ENCODE measurements around the gene DACH1. TPM values are rescaled to one million over a fixed set of nuclear protein-coding genes. Genes with fewer than 3 reads are reported as not detected.

Gene DACH1
- total RNA-seq, 1 experiment from 2014 or later, result not detected

GRCh38 chr13:71704656-71705055 is 162.3 kb downstream of the DACH1 start:
- no peaks in the 10 kb centered on the region for H3K36me3 ChIP-seq (ENCODE audit: low read depth, low read length)
- POLR2A ChIA-PET (ENCODE audit: unreplicated experiment), result no interaction called here
- no peak overlapping the region for H3K4me3 ChIP-seq (ENCODE audit: low read length)
- H4K20me1 ChIP-seq (ENCODE audit: low read length), result no peaks in the 10 kb centered on the region
- H3K9me2 ChIP-seq (replicated peaks; ENCODE audit: low read length), result no peaks in the 10 kb centered on the region
- no peaks in the 10 kb centered on the region for H3K4me1 ChIP-seq (ENCODE audit: insufficient read depth, low read length)
- no peak overlapping the region for H3K27ac ChIP-seq (ENCODE audit: low read length)
- CTCF ChIA-PET, result no interaction called here
- BruUV-seq (replicated peaks), result no TSS peak
- ATAC-seq (no peak), DNase-seq (no peak)
- no peaks in the 10 kb centered on the region for H3K79me2 ChIP-seq (ENCODE audit: low read length)
- H3F3A ChIP-seq (ENCODE audit: low read length, unreplicated experiment), result no peaks in the 10 kb centered on the region
- H3K4me2 ChIP-seq (ENCODE audit: low read length), result no peak overlapping the region
- intact Hi-C loops (cut with micrococcal nuclease), result no loop called here
- H3K9ac ChIP-seq (ENCODE audit: low read length), result no peak overlapping the region
- TF ChIP-seq CTCF (conservative IDR thresholded peaks at IDR 0.05; ENCODE audit: low read depth, low read length) (no peak), EZH2 (IDR thresholded peaks at IDR 0.05; ENCODE audit: low read length, unreplicated experiment) (no peak)
- no peaks in the 10 kb centered on the region for H3K27me3 ChIP-seq (ENCODE audit: low read length)
- H3K9me3 ChIP-seq (ENCODE audit: low read length), result no peaks in the 10 kb centered on the region
- no peak overlapping the region for H2AFZ ChIP-seq (ENCODE audit: low read length)

GRCh38 chr13:71703138-71703537 is 163.9 kb downstream of the DACH1 start:
- no peaks in the 10 kb centered on the region for H3K9me3 ChIP-seq (ENCODE audit: low read length)
- no TSS peak for BruUV-seq (replicated peaks)
- no peak for DNase-seq
- no peaks in the 10 kb centered on the region for H3K4me1 ChIP-seq (ENCODE audit: insufficient read depth, low read length)
- H2AFZ ChIP-seq (ENCODE audit: low read length), result no peak overlapping the region
- no peak for ATAC-seq
- no peaks in the 10 kb centered on the region for H3K36me3 ChIP-seq (ENCODE audit: low read depth, low read length)
- intact Hi-C loops (cut with micrococcal nuclease), result no loop called here
- H4K20me1 ChIP-seq (ENCODE audit: low read length), result no peaks in the 10 kb centered on the region
- CTCF ChIA-PET, result no interaction called here
- H3K4me3 ChIP-seq (ENCODE audit: low read length), result no peak overlapping the region
- no peak overlapping the region for H3K27ac ChIP-seq (ENCODE audit: low read length)
- H3K9me2 ChIP-seq (replicated peaks; ENCODE audit: low read length), result no peaks in the 10 kb centered on the region
- no peaks in the 10 kb centered on the region for H3K79me2 ChIP-seq (ENCODE audit: low read length)
- H3K27me3 ChIP-seq (ENCODE audit: low read length), result no peaks in the 10 kb centered on the region
- no peaks in the 10 kb centered on the region for H3F3A ChIP-seq (ENCODE audit: low read length, unreplicated experiment)
- H3K4me2 ChIP-seq (ENCODE audit: low read length), result no peak overlapping the region
- H3K9ac ChIP-seq (ENCODE audit: low read length), result no peak overlapping the region
- POLR2A ChIA-PET (ENCODE audit: unreplicated experiment), result no interaction called here
- no peak for TF ChIP-seq EZH2 (IDR thresholded peaks at IDR 0.05; ENCODE audit: low read length, unreplicated experiment)
- no peak for TF ChIP-seq CTCF (conservative IDR thresholded peaks at IDR 0.05; ENCODE audit: low read depth, low read length)
- TF ChIP-seq EZH2phosphoT487 (IDR thresholded peaks at IDR 0.05; ENCODE audit: borderline replicate concordance, low read length), result no peak

GRCh38 chr13:71702253-71702652 is 164.8 kb downstream of the DACH1 start:
- Histone ChIP-seq H3K4me1 (ENCODE audit: insufficient read depth, low read length) (no peaks in the 10 kb centered on the region), H3K79me2 (ENCODE audit: low read length) (no peaks in the 10 kb centered on the region), H3K9ac (ENCODE audit: low read length) (no peak overlapping the region), H3K4me2 (ENCODE audit: low read length) (no peak overlapping the region), H3K9me2 (replicated peaks; ENCODE audit: low read length) (no peaks in the 10 kb centered on the region), H3K4me3 (ENCODE audit: low read length) (no peak overlapping the region), H4K20me1 (ENCODE audit: low read length) (no peaks in the 10 kb centered on the region), H3K27me3 (ENCODE audit: low read length) (no peaks in the 10 kb centered on the region), H3K9me3 (ENCODE audit: low read length) (no peaks in the 10 kb centered on the region), H2AFZ (ENCODE audit: low read length) (no peak overlapping the region), H3K27ac (ENCODE audit: low read length) (no peak overlapping the region), H3K36me3 (ENCODE audit: low read depth, low read length) (no peaks in the 10 kb centered on the region), H3F3A (ENCODE audit: low read length, unreplicated experiment) (no peaks in the 10 kb centered on the region)
- DNase-seq (no peak), ATAC-seq (no peak)
- intact Hi-C loops (cut with micrococcal nuclease), result no loop called here
- ChIA-PET POLR2A (ENCODE audit: unreplicated experiment) (no interaction called here), CTCF (no interaction called here)
- TF ChIP-seq EZH2 (IDR thresholded peaks at IDR 0.05; ENCODE audit: low read length, unreplicated experiment) (no peak), CTCF (conservative IDR thresholded peaks at IDR 0.05; ENCODE audit: low read depth, low read length) (no peak), EZH2phosphoT487 (IDR thresholded peaks at IDR 0.05; ENCODE audit: borderline replicate concordance, low read length) (no peak)
- no TSS peak for BruUV-seq (replicated peaks)

Measured in PC-3 (cell line).